ENCODE measurements around the gene CCNE1. TPM values are rescaled to one million over a fixed set of nuclear protein-coding genes. Genes with fewer than 3 reads are reported as not detected.

CCNE1 gene
- total and polyA plus RNA-seq, 2 experiments from 2014 or later = 19.9 to 24.6 TPM

GRCh38 chr19:29771708-29772414, 39.9 kb upstream of the CCNE1 start:
- 27% methylated on average over 14 of the region's 14 CpGs for WGBS (ENCODE audit: low lambda C conversion rate, missing lambda C conversion rate)
- Histone ChIP-seq H3K4me3 (no peak overlapping the region), H2AFZ (peak overlapping the region; percentile 73)

GRCh38 chr19:29772696-29773095, 39.1 kb upstream of the CCNE1 start:
- no peaks in the 10 kb centered on the region for H3K36me3 ChIP-seq (replicated peaks; ENCODE audit: insufficient read depth, low read depth)
- H3K79me2 ChIP-seq = no peaks in the 10 kb centered on the region
- no peak overlapping the region for H3K4me2 ChIP-seq
- no peak for DNase-seq (ENCODE audit: low spot score)
- WGBS (ENCODE audit: low lambda C conversion rate, missing lambda C conversion rate) = 94% methylated on average over 6 of the region's 6 CpGs
- no peak overlapping the region for H2AFZ ChIP-seq
- no peaks in the 10 kb centered on the region for H4K20me1 ChIP-seq (ENCODE audit: insufficient read depth, poor library complexity, severe bottlenecking)
- no peak overlapping the region for H3K27ac ChIP-seq
- no peak overlapping the region for H3K4me3 ChIP-seq
- no peaks in the 10 kb centered on the region for H3K9me3 ChIP-seq (ENCODE audit: low read depth)
- H3K27me3 ChIP-seq = no peaks in the 10 kb centered on the region
- peaks cover 5% of the 10 kb centered on the region for H3K4me1 ChIP-seq (ENCODE audit: insufficient read depth)
- TF ChIP-seq CTCF (IDR thresholded peaks at IDR 0.05; ENCODE audit: poor library complexity) = no peak
- no peak for TF ChIP-seq EZH2 (IDR thresholded peaks at IDR 0.05; ENCODE audit: borderline replicate concordance)
- TF ChIP-seq EZH2phosphoT487 (IDR thresholded peaks at IDR 0.05; ENCODE audit: low read depth, severe bottlenecking, unreplicated experiment) = no peak
- no peaks in the 10 kb centered on the region for H3K9me2 ChIP-seq (replicated peaks; ENCODE audit: insufficient read depth)

More at GRCh38 chr19:29771708-29772414, 39.9 kb upstream of the CCNE1 start:
- H3K9me3 ChIP-seq (ENCODE audit: low read depth) = no peaks in the 10 kb centered on the region
- H4K20me1 ChIP-seq (ENCODE audit: insufficient read depth, poor library complexity, severe bottlenecking) = no peaks in the 10 kb centered on the region
- DNase-seq (ENCODE audit: low spot score) = peak; percentile 85
- TF ChIP-seq EZH2phosphoT487 (IDR thresholded peaks at IDR 0.05; ENCODE audit: low read depth, severe bottlenecking, unreplicated experiment) (no peak), EZH2 (IDR thresholded peaks at IDR 0.05; ENCODE audit: borderline replicate concordance) (no peak), CTCF (IDR thresholded peaks at IDR 0.05; ENCODE audit: poor library complexity) (peak; percentile 79)
- no peaks in the 10 kb centered on the region for H3K9me2 ChIP-seq (replicated peaks; ENCODE audit: insufficient read depth)
- H3K27ac ChIP-seq = no peak overlapping the region
- no peaks in the 10 kb centered on the region for H3K27me3 ChIP-seq
- H3K4me2 ChIP-seq = peak overlapping the region; percentile 67
- peaks cover 5% of the 10 kb centered on the region for H3K4me1 ChIP-seq (ENCODE audit: insufficient read depth)
- H3K36me3 ChIP-seq (replicated peaks; ENCODE audit: insufficient read depth, low read depth) = no peaks in the 10 kb centered on the region
- H3K79me2 ChIP-seq = no peaks in the 10 kb centered on the region

GRCh38 chr19:29773141-29773540, 38.6 kb upstream of the CCNE1 start:
- Histone ChIP-seq H3K27ac (no peak overlapping the region), H3K4me2 (no peak overlapping the region), H3K27me3 (no peaks in the 10 kb centered on the region), H3K4me1 (ENCODE audit: insufficient read depth) (peaks cover 5% of the 10 kb centered on the region), H3K79me2 (no peaks in the 10 kb centered on the region), H3K36me3 (replicated peaks; ENCODE audit: insufficient read depth, low read depth) (no peaks in the 10 kb centered on the region), H3K4me3 (no peak overlapping the region), H3K9me3 (ENCODE audit: low read depth) (no peaks in the 10 kb centered on the region), H3K9me2 (replicated peaks; ENCODE audit: insufficient read depth) (no peaks in the 10 kb centered on the region), H2AFZ (no peak overlapping the region), H4K20me1 (ENCODE audit: insufficient read depth, poor library complexity, severe bottlenecking) (no peaks in the 10 kb centered on the region)
- TF ChIP-seq EZH2phosphoT487 (IDR thresholded peaks at IDR 0.05; ENCODE audit: low read depth, severe bottlenecking, unreplicated experiment) (no peak), EZH2 (IDR thresholded peaks at IDR 0.05; ENCODE audit: borderline replicate concordance) (no peak), CTCF (IDR thresholded peaks at IDR 0.05; ENCODE audit: poor library complexity) (no peak)
- DNase-seq (ENCODE audit: low spot score) = no peak
- 97% methylated on average over 8 of the region's 8 CpGs for WGBS (ENCODE audit: low lambda C conversion rate, missing lambda C conversion rate)
